ENCODE results near the gene FBXL7. TPM values are rescaled to one million over a fixed set of nuclear protein-coding genes. Genes with fewer than 3 reads are reported as not detected.

FBXL7 gene
- total RNA-seq, 4 donors from 2014 or later, result 1.9 to 5.9 (median 3.0) TPM

- Histone ChIP-seq H3K27ac (no peak overlapping the region), H3K4me1 (no peaks in the 10 kb centered on the region), H3K9me3 (peaks cover 29% of the 10 kb centered on the region), H3K36me3 (no peaks in the 10 kb centered on the region), H3K4me3 (no peak overlapping the region), H3K27me3 (no peaks in the 10 kb centered on the region)
- no peak for DNase-seq (ENCODE audit: low spot score in 2 of 2)
- WGBS, result 70% methylated on average over 4 of the region's 4 CpGs
- TF ChIP-seq POLR2AphosphoS5 (IDR thresholded peaks at IDR 0.05), result no peak
- no peak for TF ChIP-seq EP300 (IDR thresholded peaks at IDR 0.05)
- TF ChIP-seq, protein P1, sequence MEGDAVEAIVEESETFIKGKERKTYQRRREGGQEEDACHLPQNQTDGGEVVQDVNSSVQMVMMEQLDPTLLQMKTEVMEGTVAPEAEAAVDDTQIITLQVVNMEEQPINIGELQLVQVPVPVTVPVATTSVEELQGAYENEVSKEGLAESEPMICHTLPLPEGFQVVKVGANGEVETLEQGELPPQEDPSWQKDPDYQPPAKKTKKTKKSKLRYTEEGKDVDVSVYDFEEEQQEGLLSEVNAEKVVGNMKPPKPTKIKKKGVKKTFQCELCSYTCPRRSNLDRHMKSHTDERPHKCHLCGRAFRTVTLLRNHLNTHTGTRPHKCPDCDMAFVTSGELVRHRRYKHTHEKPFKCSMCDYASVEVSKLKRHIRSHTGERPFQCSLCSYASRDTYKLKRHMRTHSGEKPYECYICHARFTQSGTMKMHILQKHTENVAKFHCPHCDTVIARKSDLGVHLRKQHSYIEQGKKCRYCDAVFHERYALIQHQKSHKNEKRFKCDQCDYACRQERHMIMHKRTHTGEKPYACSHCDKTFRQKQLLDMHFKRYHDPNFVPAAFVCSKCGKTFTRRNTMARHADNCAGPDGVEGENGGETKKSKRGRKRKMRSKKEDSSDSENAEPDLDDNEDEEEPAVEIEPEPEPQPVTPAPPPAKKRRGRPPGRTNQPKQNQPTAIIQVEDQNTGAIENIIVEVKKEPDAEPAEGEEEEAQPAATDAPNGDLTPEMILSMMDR (IDR thresholded peaks at IDR 0.05), result no peak
- TF ChIP-seq POLR2A (IDR thresholded peaks at IDR 0.05), result no peak
Observed at GRCh38 chr5:15728811-15729210, 228.8 kb downstream of the FBXL7 start.

- H3K27ac ChIP-seq, result no peak overlapping the region
- H3K4me3 ChIP-seq, result no peak overlapping the region
- TF ChIP-seq EP300 (IDR thresholded peaks at IDR 0.05) (no peak), POLR2AphosphoS5 (IDR thresholded peaks at IDR 0.05) (no peak), POLR2A (IDR thresholded peaks at IDR 0.05) (no peak)
- TF ChIP-seq, protein P1 (IDR thresholded peaks at IDR 0.05), result no peak
- H3K27me3 ChIP-seq, result no peaks in the 10 kb centered on the region
- WGBS, result 78% methylated on average over 4 of the region's 4 CpGs
- no peaks in the 10 kb centered on the region for H3K36me3 ChIP-seq
- DNase-seq (ENCODE audit: low spot score in 2 of 2), result no peak
- peaks cover 15% of the 10 kb centered on the region for H3K9me3 ChIP-seq
- H3K4me1 ChIP-seq, result no peaks in the 10 kb centered on the region
Observed at GRCh38 chr5:15731699-15732098, 231.7 kb downstream of the FBXL7 start.

- no peak for TF ChIP-seq POLR2A (IDR thresholded peaks at IDR 0.05)
- no peak for TF ChIP-seq POLR2AphosphoS5 (IDR thresholded peaks at IDR 0.05)
- TF ChIP-seq, protein P1 (IDR thresholded peaks at IDR 0.05), result no peak
- no peak for TF ChIP-seq EP300 (IDR thresholded peaks at IDR 0.05)
- Histone ChIP-seq H3K36me3 (no peaks in the 10 kb centered on the region), H3K27ac (no peak overlapping the region), H3K27me3 (no peaks in the 10 kb centered on the region), H3K4me3 (no peak overlapping the region), H3K4me1 (no peaks in the 10 kb centered on the region), H3K9me3 (no peaks in the 10 kb centered on the region)
- WGBS, result 89% methylated on average over 7 of the region's 7 CpGs
- no peak for DNase-seq (ENCODE audit: low spot score in 2 of 2)
Observed at GRCh38 chr5:15734058-15734457, 234.1 kb downstream of the FBXL7 start.

DNA sequence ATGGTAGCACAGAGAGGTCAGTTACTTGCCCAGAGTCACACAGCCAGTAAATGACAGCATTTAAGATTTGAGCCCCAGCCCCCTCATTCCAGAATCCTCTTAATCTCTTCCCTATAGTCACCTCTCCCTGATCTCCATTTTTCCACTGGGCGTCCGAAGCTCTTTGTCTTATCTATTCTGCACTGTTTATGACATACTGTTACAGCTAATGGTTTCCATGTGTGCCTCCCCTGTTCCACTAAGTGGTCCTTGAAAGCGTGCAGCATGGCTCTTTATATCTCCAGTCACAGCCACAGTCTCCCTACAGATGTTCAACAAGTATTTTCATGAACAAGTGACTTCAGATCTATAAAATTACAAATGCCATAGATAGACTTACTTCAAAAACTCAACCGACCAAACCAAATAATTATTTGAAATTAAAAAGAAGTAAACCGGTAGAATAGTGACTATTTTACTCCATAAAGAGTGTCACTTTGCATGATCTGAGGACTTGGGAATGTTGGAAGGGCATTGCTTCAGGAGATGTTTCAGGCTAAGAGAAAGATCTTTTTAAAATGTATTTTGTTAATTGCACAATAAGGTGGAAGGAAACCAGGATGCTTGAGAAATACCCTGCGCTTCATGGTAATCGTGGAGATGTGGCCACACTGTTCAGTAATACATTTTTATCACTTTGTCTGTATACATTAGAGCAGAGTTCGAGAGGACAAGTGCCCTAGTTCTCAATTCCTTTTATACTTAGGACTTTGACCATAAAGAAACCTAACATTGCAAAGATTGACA is 237.2 kb downstream of the FBXL7 start:
- TF ChIP-seq POLR2AphosphoS5 (IDR thresholded peaks at IDR 0.05), result no peak
- TF ChIP-seq EP300 (IDR thresholded peaks at IDR 0.05), result no peak
- TF ChIP-seq, protein P1 (IDR thresholded peaks at IDR 0.05), result no peak
- TF ChIP-seq POLR2A (IDR thresholded peaks at IDR 0.05), result no peak
- 62% methylated on average over 8 of the region's 8 CpGs for WGBS
- Histone ChIP-seq H3K27me3 (no peaks in the 10 kb centered on the region), H3K4me1 (no peaks in the 10 kb centered on the region), H3K9me3 (no peaks in the 10 kb centered on the region), H3K27ac (no peak overlapping the region), H3K36me3 (no peaks in the 10 kb centered on the region), H3K4me3 (no peak overlapping the region)
- no peak for DNase-seq (ENCODE audit: low spot score in 2 of 2)

- Histone ChIP-seq H3K4me3 (no peak overlapping the region), H3K4me1 (no peaks in the 10 kb centered on the region), H3K9me3 (no peaks in the 10 kb centered on the region), H3K27ac (no peak overlapping the region), H3K27me3 (no peaks in the 10 kb centered on the region), H3K36me3 (no peaks in the 10 kb centered on the region)
- DNase-seq (ENCODE audit: low spot score in 2 of 2), result no peak
- 39% methylated on average over 5 of the region's 5 CpGs for WGBS
- TF ChIP-seq, protein P1 (IDR thresholded peaks at IDR 0.05), result no peak
- TF ChIP-seq POLR2AphosphoS5 (IDR thresholded peaks at IDR 0.05) (no peak), EP300 (IDR thresholded peaks at IDR 0.05) (no peak), POLR2A (IDR thresholded peaks at IDR 0.05) (no peak)
Observed at GRCh38 chr5:15737871-15738664, 238.1 kb downstream of the FBXL7 start.

Measured in suprapubic skin (tissue), 4 donors.